Left kidney (tissue), 8 donors: Measurements from ENCODE around the gene ANKRD20A1. TPM values are rescaled to one million over a fixed set of nuclear protein-coding genes. Genes with fewer than 3 reads are reported as not detected.
"Not testable (repeated sequence)": the region's sequence is repeated elsewhere in the genome, so short reads cannot be mapped to it uniquely, and the experiment has no call there.

Source experiments
- DNase-seq: peaks from one replicate; pipeline ENCODE4 v3.0.0-alpha.2; 2013
- long read RNA-seq, 8 donors: transcript quantifications; one replicate each; lab custom pipeline, GENCODE V29; 2026
- polyA plus RNA-seq: library from polyadenylated mRNA; unstranded; fragments of 120-200 nt; gene quantifications from one replicate; pipeline ENCODE4 v1.2.1, GENCODE V29; 2013; ENCODE audit not compliant: insufficient read length

ANKRD20A1 gene
- polyA plus RNA-seq, result 6.1 TPM
- long read RNA-seq, donor 1, result 0 reads
- long read RNA-seq, donor 2, result 0 reads
- long read RNA-seq, donor 3, result 0 reads
- long read RNA-seq, donor 4, result 0 reads
- long read RNA-seq, donor 5, result 0 reads
- long read RNA-seq, donor 6, result 0 reads
- long read RNA-seq, donor 7, result 0 reads
- long read RNA-seq, donor 8, result 0 reads

- DNase-seq, result not testable (repeated sequence)
Observed at GRCh38 chr9:67858871-67859270, at the start of gene ANKRD20A1. TSS of gene ANKRD20A1 (plus strand) at chr9:67858931. CDS start at chr9:67859427, 496 bp downstream.

- not testable (repeated sequence) for DNase-seq
Observed at GRCh38 chr9:67832088-67832487, 26.6 kb upstream of the ANKRD20A1 start.
